ENCODE results near the gene MBNL3.

DNA sequence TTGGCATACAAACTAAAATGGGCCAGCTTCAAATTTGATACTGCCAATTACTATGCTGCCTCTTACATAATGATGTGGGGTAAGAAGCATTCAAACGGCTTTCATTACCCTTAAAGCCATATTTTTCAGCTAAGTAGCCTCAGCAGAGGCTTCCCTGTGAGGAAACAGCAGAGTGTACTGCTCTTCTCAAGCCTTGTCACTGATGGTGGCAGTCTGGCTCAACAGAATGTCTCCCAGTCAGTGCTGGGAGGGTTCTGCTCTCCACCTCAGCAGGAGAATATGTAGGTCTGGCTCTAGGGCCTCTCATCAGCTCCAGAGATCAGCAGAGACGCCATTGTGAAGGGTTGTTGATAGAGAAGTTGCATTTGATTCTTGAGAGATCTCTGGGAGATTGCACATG is 44.6 kb upstream of the MBNL3 start:
- no peak for TF ChIP-seq POLR2A (IDR thresholded peaks at IDR 0.05; ENCODE audit: low read length)
- no peak for TF ChIP-seq GATA1 (IDR thresholded peaks at IDR 0.05; ENCODE audit: low read depth, low read length)
